Stomach (tissue), 9 donors: ENCODE results near the gene IFI27. TPM values are rescaled to one million over a fixed set of nuclear protein-coding genes. Genes with fewer than 3 reads are reported as not detected.
A peak's percentile ranks its signal among the peaks of the same experiment; 100 is the strongest.

ENCODE experiments used
- DNase-seq, 2 donors: peaks; one replicate each; pipeline versions ENCODE4 v3.0.0 to v3.0.0-alpha.2; 2013 to 2019
- H3K27ac ChIP-seq, 5 donors: fragments of 200-600 bp in 4 of 5; sonication (generic) in 4 of 5; one replicate each; pipeline ENCODE4 v1.5.1; 2013 to 2019; ENCODE audit warnings: mild to moderate bottlenecking in 1 of 5, moderate library complexity in 1 of 5
- H3K27me3 ChIP-seq, 3 donors: fragments of 200-600 bp; sonication (generic); one replicate each; pipeline ENCODE4 v1.5.1; 2017 to 2019; ENCODE audit warnings: mixed run types in 1 of 3
- H3K36me3 ChIP-seq, 4 donors: fragments of 200-600 bp; sonication (generic); 1 replicate in 3 of 4; 2 replicates in 1 of 4; pipeline ENCODE4 v1.5.1; 2016 to 2019
- H3K4me1 ChIP-seq, 4 donors: fragments of 200-600 bp; sonication (generic); one replicate each; pipeline ENCODE4 v1.5.1; 2016 to 2019
- H3K4me3 ChIP-seq, 4 donors: fragments of 200-600 bp; sonication (generic) in 3 of 4; one replicate each; pipeline ENCODE4 v1.5.1; 2016 to 2019; ENCODE audit warnings: mild to moderate bottlenecking in 1 of 4
- H3K9me3 ChIP-seq, 4 donors: fragments of 200-600 bp; sonication (generic); one replicate each; pipeline ENCODE4 v1.5.1; 2016 to 2019
- CTCF ChIP-seq, 7 experiments: fragments of 450-650 bp in 4 of 7; fragments of 200-600 bp in 3 of 7; sonication (generic) in 3 of 7; IDR thresholded peaks; one replicate each; pipeline ENCODE4 v1.5.1; 2016 to 2019; ENCODE audit warnings: antibody characterized with exemption in 7 of 7, control low read depth in 2 of 7, mild to moderate bottlenecking in 1 of 7
- EP300 ChIP-seq: sonication (generic); formaldehyde crosslinking; IDR thresholded peaks from one replicate; pipeline ENCODE4 v1.6.1; 2017; ENCODE audit warnings: antibody characterized with exemption
- POLR2A ChIP-seq, 4 donors: fragments of 450-650 bp; IDR thresholded peaks; one replicate each; pipeline ENCODE4 v1.6.1; 2016; ENCODE audit warnings: antibody characterized with exemption in 4 of 4, control low read depth in 2 of 4, mild to moderate bottlenecking in 1 of 4, moderate library complexity in 1 of 4
- POLR2AphosphoS5 ChIP-seq, 3 donors: sonication (generic); formaldehyde crosslinking; IDR thresholded peaks; one replicate each; pipeline ENCODE4 v1.6.1; 2016; ENCODE audit warnings: antibody characterized with exemption in 3 of 3
- WGBS, 5 donors: extraction: QIAGEN DNeasy Blood & Tissue Kit in 3 of 5; methylation state at CpG; one replicate each; pipeline versions ENCODE4 v1.1.5 to v1.1.7; 2013 to 2018; 5-methylcytosine and 5-hydroxymethylcytosine counted together
- intact Hi-C: fragments of 100-400 bp; cut with DNase I; formaldehyde crosslinking; loops from one replicate; pipeline ENCODE4 v1.15.1; 2023; ENCODE audit warnings: low total_unique reads
- polyA plus RNA-seq, 3 donors: library from polyadenylated mRNA; stranded (reverse); fragments of 200-250 nt; gene quantifications; one replicate each; pipeline ENCODE4 v1.2.3, GENCODE V29; 2013
- total RNA-seq, 5 donors: library from RNA; depleted of rRNA; stranded (reverse); fragments of >200 nt; gene quantifications; one replicate each; pipeline versions ENCODE4 v1.1.0 to v1.2.3, GENCODE V29; 2014 to 2016
- donor health status: healthy with polysubstance abuse.
- donor health status: Bipolar disorder and iron deficiency.
- donor health status: healthy.

Gene IFI27
- total and polyA plus RNA-seq, 8 donors: 12.9 to 1,115 (median 234) TPM

DNA sequence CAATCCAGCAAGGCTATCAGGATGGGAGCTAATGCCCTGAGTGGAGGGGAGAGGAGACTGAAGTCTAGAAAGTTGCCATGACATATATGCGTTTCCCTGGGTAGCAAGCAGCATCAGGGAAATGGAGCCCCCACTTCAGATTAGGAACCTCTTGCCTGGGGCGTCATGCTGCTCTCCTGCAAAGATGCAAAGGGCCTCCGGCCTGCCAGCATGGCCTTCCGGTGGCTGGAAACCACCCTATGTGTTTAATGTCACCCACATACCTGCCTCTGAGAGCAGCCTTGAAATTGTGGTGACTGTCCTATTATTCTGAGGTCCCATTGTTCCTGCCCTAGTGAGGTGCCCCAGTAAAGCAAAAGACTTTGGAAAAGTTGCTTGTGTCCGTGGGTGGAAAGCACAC is 28.9 kb downstream of the IFI27 start:
- Histone ChIP-seq H3K9me3 (peaks cover 0 to 7% (median 3%) of the 10 kb centered on the region in 4 donors), H3K27ac (no peak overlapping the region), H3K4me3 (no peak overlapping the region), H3K36me3 (no peaks in the 10 kb centered on the region), H3K4me1 (peaks cover 0 to 6% (median 3%) of the 10 kb centered on the region in 4 donors), H3K27me3 (peaks cover 0 to 8% (median 0%) of the 10 kb centered on the region in 3 donors)
- no peak for DNase-seq
- no peak for TF ChIP-seq CTCF (IDR thresholded peaks at IDR 0.05)
- intact Hi-C loops: loop anchor here (5.0 kb wide), 1 partner anchor 107 kb away; no protein-coding TSS in a partner anchor
- 80 to 88% (median 86%) methylated on average over 5 of the region's 5 CpGs for WGBS, 5 donors

DNA sequence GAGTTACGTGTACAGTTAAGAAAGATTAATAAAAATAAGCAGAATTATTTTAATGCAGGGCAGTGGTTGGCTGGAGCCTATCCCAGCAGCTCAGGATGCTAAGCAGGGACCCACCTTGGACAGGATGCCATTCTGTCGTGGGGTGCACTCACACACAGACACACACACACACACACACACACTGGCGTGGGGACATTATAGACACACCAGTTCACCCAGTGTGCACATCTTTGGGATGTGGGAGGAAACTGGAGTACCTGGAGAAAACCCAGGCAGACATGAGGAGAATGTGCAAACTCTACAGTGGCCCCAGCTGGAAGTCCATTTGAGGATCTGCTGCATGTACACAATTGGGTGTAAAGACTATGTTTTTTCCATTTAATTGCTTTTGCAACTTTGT is 31.7 kb downstream of the IFI27 start:
- 58 to 80% (median 77%) methylated on average over 3 of the region's 3 CpGs for WGBS, 5 donors
- Histone ChIP-seq H3K4me1 (no peaks in the 10 kb centered on the region), H3K27me3 (peaks cover 0 to 8% (median 0%) of the 10 kb centered on the region in 3 donors), H3K27ac (no peak overlapping the region), H3K36me3 (no peaks in the 10 kb centered on the region), H3K9me3 (no peaks in the 10 kb centered on the region), H3K4me3 (no peak overlapping the region)
- intact Hi-C loops: no loop called here
- DNase-seq: no peak
- TF ChIP-seq CTCF (IDR thresholded peaks at IDR 0.05) (no peak), POLR2AphosphoS5 (IDR thresholded peaks at IDR 0.05) (no peak), POLR2A (IDR thresholded peaks at IDR 0.05) (no peak), EP300 (no peak)

DNA sequence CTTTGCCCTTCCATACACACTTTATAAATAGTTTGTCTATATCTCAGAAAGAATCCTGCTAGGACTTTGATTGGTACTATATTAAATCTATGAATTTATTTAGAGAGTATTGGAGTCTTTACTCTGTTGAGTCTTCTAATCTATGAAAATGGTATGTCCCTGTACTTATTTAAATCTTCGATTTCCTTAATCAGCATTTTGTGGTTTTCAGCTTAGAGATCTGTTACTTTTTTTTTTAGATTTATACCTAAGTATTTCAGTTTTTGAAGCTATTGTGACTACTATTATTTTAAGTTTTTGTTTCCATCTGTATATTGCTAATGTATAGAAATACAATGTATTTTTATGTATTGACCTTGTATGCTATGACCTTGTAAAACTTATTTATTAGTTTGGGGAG is 32.3 kb downstream of the IFI27 start:
- no peak for TF ChIP-seq EP300
- no peak for TF ChIP-seq POLR2A (IDR thresholded peaks at IDR 0.05)
- TF ChIP-seq POLR2AphosphoS5 (IDR thresholded peaks at IDR 0.05): no peak
- no peak for TF ChIP-seq CTCF (IDR thresholded peaks at IDR 0.05)
- intact Hi-C loops: no loop called here
- H3K9me3 ChIP-seq: no peaks in the 10 kb centered on the region
- H3K4me1 ChIP-seq: no peaks in the 10 kb centered on the region
- WGBS, 5 donors: 68 to 85% (median 79%) methylated on average over 1 of the region's 1 CpG
- H3K4me3 ChIP-seq: no peak overlapping the region
- H3K27me3 ChIP-seq: peaks cover 0 to 8% (median 0%) of the 10 kb centered on the region in 3 donors
- H3K27ac ChIP-seq: no peak overlapping the region
- H3K36me3 ChIP-seq: no peaks in the 10 kb centered on the region
- no peak for DNase-seq

- TF ChIP-seq CTCF (IDR thresholded peaks at IDR 0.05): peak in 1 of 7 experiments; percentile 11
- TF ChIP-seq EP300: no peak
- no peak for TF ChIP-seq POLR2A (IDR thresholded peaks at IDR 0.05)
- no peak for TF ChIP-seq POLR2AphosphoS5 (IDR thresholded peaks at IDR 0.05)
- peaks cover 0 to 6% (median 0%) of the 10 kb centered on the region in 3 donors for H3K27me3 ChIP-seq
- H3K4me3 ChIP-seq: no peak overlapping the region
- H3K9me3 ChIP-seq: no peaks in the 10 kb centered on the region
- no peaks in the 10 kb centered on the region for H3K36me3 ChIP-seq
- DNase-seq: no peak
- no peak overlapping the region for H3K27ac ChIP-seq
- H3K4me1 ChIP-seq: no peaks in the 10 kb centered on the region
- intact Hi-C loops: no loop called here
- WGBS, 5 donors: 65 to 78% (median 72%) methylated on average over 3 of the region's 3 CpGs
Measured at GRCh38 chr14:94143239-94143638, 32.7 kb downstream of the IFI27 start.
